Measurements from ENCODE around the gene C20orf173.
"Not testable (repeated sequence)": the region's sequence is repeated elsewhere in the genome, so short reads cannot be mapped to it uniquely, and the experiment has no call there.

The C20orf173 gene

GRCh38 chr20:35544941-35545340, 15.5 kb upstream of the C20orf173 start:
- DNase-seq = not testable (repeated sequence)

GRCh38 chr20:35544436-35544835, 15.0 kb upstream of the C20orf173 start:
- no peak for DNase-seq

- DNase-seq = no peak
These were observed 13.5 kb upstream of the C20orf173 start for GRCh38 chr20:35542990-35543389.

- DNase-seq = peak; percentile 99
These were observed 12.6 kb upstream of the C20orf173 start, which contains the start of gene ERGIC3 for GRCh38 chr20:35541783-35542662. Gene ERGIC3, plus strand, starts transcription at chr20:35542078. Its CDS starts 20 bp downstream, at chr20:35542098.

DNA sequence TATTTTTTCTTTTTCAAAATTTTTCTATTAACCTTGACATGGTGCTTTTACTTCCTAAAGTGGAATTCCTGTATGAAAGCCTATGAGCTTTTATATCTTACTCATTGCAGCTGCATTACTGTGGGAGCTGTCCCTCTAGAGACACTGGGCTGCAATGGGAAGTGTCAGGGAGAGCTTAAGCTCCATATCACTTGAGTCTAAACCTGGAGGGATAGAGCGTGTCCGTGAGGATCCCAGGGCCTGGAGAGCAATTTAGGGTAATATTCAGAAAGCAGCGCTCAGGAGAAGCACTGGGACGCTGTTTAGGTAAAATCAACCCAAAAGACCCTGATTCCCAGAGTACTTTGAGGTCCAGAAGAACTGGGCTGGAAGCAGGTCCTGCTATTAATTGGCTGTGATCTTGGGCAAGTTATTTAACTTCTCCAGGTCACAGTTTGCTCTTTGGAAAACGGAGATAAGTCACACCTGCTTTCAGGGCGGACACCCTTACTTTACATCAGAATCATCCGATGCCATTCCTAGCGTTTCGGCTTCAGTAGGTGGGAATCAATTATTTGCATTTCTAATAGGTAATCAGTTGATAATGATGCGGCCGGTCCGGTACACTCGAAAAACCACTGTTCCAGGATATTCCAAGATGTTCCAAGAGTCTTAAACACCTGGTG, 11.8 kb upstream of the C20orf173 start:
- DNase-seq = no peak

DNA sequence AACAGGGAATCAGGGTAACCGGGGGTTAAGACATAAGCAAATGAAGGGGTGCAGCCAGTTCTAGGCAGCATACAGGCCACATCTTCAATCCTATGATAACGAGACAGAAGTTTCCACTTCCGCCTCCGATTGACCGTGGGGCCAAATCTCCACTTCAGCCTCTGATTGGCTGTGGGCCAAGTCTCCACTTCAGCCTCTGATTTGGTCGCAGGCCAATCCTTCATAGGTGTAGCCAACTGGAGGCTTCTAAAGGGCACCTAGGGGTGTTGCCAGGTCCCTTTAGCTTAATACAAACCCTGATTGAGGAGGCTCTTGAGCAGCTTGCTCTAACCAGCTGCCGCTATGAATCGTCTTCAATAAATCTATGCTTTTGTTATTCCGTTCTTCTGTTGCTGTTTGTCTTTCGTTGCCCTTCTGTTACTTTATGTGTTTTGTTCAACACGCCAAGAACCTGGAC, 10.3 kb upstream of the C20orf173 start:
- DNase-seq = no peak

DNA sequence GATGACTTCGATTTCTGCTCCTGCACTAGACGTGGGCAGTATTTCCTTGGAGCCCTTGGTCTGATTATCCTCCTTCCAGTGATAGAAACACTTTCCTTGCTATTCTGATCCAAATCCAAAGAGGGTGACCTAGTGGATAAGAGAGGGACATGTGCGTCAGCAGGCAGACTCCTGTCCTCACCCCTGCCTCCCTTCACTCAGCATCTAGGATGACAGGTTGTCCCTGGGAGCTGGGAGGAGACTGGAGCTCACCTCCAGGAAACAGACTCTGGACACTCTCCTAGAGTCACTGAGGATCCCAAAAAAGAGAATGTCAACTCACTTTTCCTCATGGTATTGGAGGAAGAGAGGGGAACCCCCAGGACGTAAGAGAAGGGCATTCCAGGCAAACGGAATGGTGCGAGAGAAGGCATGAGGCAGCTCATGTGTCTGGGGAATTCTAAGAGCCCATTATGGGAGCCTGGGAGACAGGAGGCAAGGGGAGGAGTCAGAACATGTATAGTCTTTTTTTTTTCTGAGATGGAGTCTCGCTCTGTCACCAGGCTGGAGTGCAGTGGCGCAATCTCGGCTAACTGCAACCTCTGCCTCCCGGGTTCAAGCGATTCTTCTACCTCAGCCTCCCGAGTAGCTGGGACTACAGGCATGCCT, 2.2 kb downstream of the C20orf173 start:
- DNase-seq = no peak

- no peak for DNase-seq
These were observed 3.8 kb downstream of the C20orf173 start for GRCh38 chr20:35525639-35526038.

- DNase-seq = peak; percentile 55 to 59
These were observed 6.1 kb downstream of the C20orf173 start for GRCh38 chr20:35523298-35523888.

DNA sequence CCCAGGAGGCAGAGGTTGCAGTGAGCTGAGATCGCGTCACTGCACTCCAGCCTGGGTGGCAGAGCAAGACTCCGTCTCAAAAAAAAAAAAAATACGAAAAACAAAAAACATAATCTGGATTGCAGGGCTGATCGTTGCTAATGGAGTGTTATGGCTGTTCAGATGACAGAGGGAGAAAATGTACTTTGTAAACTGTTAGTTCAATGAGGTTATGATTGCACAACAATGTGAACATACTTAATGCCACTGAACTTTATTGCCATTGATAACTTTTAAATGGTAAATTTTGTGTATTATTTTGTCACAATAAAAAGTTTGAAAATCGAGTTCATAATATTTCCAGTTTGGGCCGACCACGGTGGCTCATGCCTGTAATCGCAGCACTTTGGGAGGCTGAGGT, 10.5 kb downstream of the C20orf173 start:
- DNase-seq = no peak

GRCh38 chr20:35517767-35518166, 11.7 kb downstream of the C20orf173 start:
- not testable (repeated sequence) for DNase-seq

- no peak for DNase-seq
These were observed 12.3 kb downstream of the C20orf173 start for GRCh38 chr20:35517125-35517524.

- DNase-seq = no peak
These were observed 13.4 kb downstream of the C20orf173 start for GRCh38 chr20:35515949-35516645.

DNA sequence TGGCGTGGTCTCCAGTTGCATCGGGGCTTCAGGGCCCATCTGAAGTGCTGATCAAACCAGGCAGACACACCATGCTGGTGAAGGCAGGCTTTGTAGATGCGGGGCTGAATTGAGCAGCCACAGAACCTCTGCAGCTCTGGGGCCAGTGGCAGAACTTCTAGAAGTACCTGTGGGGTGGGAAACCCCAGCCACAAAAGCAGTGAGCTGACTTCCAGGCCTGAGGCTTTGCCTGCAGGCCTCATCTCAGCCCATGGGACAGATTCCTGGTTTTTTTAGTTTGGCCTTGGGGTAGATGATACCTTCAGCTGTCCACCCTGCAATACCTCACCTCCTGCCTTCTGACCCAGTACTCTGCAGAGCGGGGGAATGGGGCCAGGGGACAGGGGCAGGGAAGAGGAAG, 14.1 kb downstream of the C20orf173 start:
- no peak for DNase-seq

DNA sequence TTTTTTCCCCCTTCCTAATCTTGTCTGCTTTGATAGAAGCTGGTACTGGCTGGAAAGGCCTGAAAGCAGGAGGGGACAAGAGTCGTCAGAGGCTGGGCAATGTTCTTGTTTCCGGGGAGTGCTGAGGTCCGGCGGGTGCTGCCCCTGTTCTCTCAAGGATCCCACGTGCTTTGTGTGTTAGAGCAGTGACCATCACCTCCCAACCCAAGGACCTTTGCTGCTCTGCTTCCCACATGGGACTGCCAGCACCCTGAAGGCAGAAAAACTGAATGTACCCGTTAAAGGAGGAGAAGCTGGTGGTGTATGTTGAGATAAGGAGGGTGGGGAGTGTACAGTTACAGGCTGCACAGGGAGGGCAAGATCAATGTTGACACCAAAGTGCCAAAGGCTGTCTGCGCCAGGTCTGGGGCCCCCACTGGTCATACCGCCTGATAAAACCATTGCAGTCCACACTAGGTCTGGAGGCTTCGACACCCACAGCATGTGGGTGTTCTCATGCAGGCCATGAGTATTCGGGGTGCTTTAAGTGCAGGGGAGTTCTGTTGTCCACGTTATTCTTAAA, 15.0 kb downstream of the C20orf173 start:
- DNase-seq = no peak

GRCh38 chr20:35511814-35512420, 17.5 kb downstream of the C20orf173 start:
- no peak for DNase-seq

- DNase-seq = no peak
These were observed 18.3 kb downstream of the C20orf173 start for GRCh38 chr20:35510951-35511735.

GRCh38 chr20:35508493-35509218, 20.8 kb downstream of the C20orf173 start:
- DNase-seq = no peak

DNA sequence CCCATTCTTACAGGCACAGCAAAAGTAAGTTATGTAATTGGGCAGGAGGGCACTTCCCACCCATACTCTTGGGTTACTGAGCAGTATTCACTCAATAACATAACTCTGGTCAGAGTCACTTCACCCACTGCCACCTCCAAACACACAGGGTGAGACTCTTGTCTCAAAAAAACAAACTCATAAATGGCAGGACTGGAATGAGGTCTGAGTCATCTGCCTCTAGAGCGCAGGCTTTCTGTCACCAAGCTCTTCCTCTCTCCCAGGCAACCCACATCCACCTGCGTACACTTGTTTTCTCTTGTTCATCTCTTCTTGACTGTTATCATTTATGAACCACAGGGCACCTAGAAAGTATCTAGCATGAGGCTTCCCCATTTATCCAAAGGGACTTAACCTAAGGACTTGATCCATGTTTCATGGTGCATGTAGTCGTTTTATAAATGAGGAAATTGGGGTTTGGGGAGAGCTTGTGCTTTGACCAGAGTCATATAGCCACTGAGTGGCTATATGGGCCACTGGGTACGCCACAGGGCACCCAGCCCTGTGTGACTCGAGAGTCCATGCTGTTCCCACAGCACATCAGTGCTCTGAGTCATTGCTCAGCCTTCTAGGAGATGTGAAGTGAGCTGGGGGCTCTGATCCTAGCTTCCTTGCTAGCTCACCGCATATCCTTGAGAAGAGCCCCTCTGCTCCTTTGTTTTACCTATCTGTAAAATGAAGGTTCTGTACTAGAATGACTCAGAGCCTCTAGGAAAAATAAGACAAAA, 22.4 kb downstream of the C20orf173 start:
- DNase-seq = no peak

Data from activated T-cell treated with anti-CD3 and anti-CD28 coated beads, Interleukin-2, amount 50 U/mL, for 48 hours (primary cell).